Activated CD4-positive, alpha-beta T cell treated with anti-CD3 and anti-CD28 coated beads, Interleukin-2, amount 10 ng/mL, durations not matched to agents 7 days and 5 days (primary cell): ENCODE measurements around the gene CMTM8. TPM values are rescaled to one million over a fixed set of nuclear protein-coding genes. Genes with fewer than 3 reads are reported as not detected.

Experiments used
- CTCF ChIA-PET: fragments of 350-600 bp; sonication (Branson Sonifier 250); formaldehyde crosslinking; loops from one replicate; lab custom pipeline; 2021; ENCODE audit warnings: antibody characterized with exemption; lab: Charles Lee
- POLR2A ChIA-PET: fragments of 350-600 bp; sonication (Branson Sonifier 250); formaldehyde crosslinking; loops from one replicate; lab custom pipeline; 2021; ENCODE audit warnings: antibody characterized with exemption; lab: Charles Lee
- DNase-seq: peaks from one replicate; pipeline ENCODE4 v3.0.0-alpha.2; 2020
- H3K27ac Mint-ChIP-seq: one replicate; pipeline ENCODE4 v1.8.0; 2021; ENCODE audit warnings: mild to moderate bottlenecking, moderate library complexity, mixed read lengths
- H3K27me3 Mint-ChIP-seq: one replicate; pipeline ENCODE4 v1.8.0; 2021; ENCODE audit warnings: mixed read lengths
- H3K36me3 Mint-ChIP-seq: one replicate; pipeline ENCODE4 v1.8.0; 2021; ENCODE audit warnings: low read depth, mixed read lengths
- H3K4me1 Mint-ChIP-seq: one replicate; pipeline ENCODE4 v1.8.0; 2021; ENCODE audit warnings: mixed read lengths
- H3K4me3 Mint-ChIP-seq: one replicate; pipeline ENCODE4 v1.8.0; 2021; ENCODE audit warnings: mild to moderate bottlenecking, moderate library complexity, mixed read lengths
- H3K9me3 Mint-ChIP-seq: one replicate; pipeline ENCODE4 v1.8.0; 2021; ENCODE audit warnings: mixed read lengths
- total RNA-seq, 2 experiments: library from RNA; stranded (reverse); gene quantifications; one replicate each; pipeline ENCODE4 v1.2.3, GENCODE V29; 2021

Gene CMTM8
- total RNA-seq, 2 experiments from 2014 or later = 5.9 to 6.5 TPM

DNA sequence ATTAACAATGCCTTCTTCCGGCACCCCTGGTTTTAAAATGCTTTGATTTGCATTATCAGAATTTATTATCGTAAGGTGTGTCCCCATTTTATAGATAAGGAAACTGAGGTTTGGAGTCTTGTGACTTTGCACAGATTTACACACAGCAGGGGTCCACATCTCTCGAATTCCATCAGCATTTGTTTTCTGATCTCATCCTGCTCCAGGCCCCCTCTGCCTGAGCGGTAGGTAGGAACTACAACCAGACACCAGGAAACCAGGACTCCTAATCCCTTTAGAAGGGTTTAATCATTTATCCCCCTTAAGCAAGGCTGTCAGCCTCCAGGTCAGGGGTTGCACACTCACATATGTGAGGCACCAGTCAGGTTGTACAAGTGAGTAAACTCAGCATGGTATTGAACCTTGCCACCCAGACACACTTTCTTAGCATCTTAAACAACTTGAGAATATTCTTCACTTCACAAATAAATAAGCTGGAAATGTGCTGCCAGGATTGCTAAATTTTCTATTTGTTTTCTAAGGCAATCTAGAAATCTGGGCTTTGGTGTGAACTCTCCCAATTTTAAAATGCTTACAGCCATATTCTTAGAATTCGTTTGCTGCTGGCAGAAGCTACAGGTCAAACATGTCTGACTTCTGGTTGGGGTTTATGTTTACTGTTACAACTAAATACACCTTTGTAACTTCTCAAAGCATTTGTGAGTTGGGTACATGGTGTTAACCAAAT, 121.4 kb downstream of the CMTM8 start:
- no peak overlapping the region for H3K27ac Mint-ChIP-seq
- H3K4me1 Mint-ChIP-seq = no peaks in the 10 kb centered on the region
- H3K27me3 Mint-ChIP-seq = no peaks in the 10 kb centered on the region
- CTCF ChIA-PET = interaction anchor here (0.9 kb wide), 1 partner anchor 15 kb away, joined by 3 read pairs; no protein-coding TSS in a partner anchor
- POLR2A ChIA-PET = no interaction called here
- DNase-seq = no peak
- H3K4me3 Mint-ChIP-seq = no peak overlapping the region
- peaks cover 6% of the 10 kb centered on the region for H3K36me3 Mint-ChIP-seq
- H3K9me3 Mint-ChIP-seq = no peaks in the 10 kb centered on the region

DNA sequence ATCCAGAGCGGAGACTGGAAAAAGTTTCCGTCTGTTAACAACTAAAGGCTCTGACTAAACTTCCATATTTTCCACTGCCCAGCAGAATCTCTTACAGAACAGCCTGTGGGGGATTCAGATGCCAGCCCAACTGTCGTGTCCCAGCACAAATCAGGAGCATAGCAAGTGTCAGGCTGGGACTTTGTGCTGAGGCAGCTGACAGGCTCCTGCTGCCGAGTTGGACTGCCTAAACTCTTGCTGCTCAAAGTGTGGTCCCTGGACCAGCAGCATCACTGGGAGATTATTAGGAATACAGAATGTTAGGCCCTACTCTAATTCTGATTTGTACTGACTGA, 122.0 kb downstream of the CMTM8 start:
- POLR2A ChIA-PET = no interaction called here
- no peak for DNase-seq
- H3K27me3 Mint-ChIP-seq = no peaks in the 10 kb centered on the region
- no peak overlapping the region for H3K27ac Mint-ChIP-seq
- no peaks in the 10 kb centered on the region for H3K9me3 Mint-ChIP-seq
- CTCF ChIA-PET = interaction anchor here (0.9 kb wide), 1 partner anchor 14 kb away, joined by 3 read pairs; no protein-coding TSS in a partner anchor
- peaks cover 6% of the 10 kb centered on the region for H3K36me3 Mint-ChIP-seq
- no peaks in the 10 kb centered on the region for H3K4me1 Mint-ChIP-seq
- no peak overlapping the region for H3K4me3 Mint-ChIP-seq

DNA sequence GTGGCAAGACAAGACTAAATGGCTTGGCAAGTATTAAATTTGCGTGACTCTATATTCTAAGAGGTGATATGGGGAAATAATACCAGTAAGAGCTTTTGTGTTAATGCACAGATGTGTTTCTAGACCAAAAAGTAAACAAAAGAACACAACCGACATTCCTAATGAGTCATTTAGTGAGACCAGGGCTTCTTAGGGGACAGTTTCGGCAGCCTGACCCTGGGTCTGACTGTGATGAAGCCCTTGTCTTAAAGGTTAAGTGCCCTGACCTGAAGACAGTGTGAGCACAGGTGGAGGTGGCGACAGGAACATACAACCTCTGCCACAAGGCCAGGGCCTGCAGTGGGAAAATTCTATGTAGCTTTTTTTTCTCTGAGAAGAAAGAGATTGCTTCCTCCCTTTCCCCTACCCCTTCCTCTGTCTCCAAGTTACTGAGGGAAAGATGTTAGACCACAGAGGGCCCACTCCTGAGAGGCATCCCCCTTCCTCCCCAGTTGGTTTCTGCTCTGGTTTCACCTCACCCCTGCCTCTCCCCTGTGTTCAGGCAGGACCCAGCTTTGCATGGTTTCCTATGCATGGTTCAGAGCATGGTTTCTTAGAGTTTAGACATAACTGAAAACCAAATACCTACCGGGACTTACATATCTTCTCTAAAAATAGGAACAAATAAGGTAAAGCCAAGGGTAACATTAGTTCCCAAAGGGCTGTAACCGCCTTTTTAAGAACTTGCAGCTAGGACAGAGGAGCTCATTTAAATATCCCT, 128.3 kb downstream of the CMTM8 start:
- CTCF ChIA-PET = interaction anchor here (0.6 to 1.2 kb wide), 3 partner anchors 20 to 669 kb away, joined by 3 read pairs; no protein-coding TSS in a partner anchor
- peaks cover 27% of the 10 kb centered on the region for H3K4me1 Mint-ChIP-seq
- H3K27me3 Mint-ChIP-seq = no peaks in the 10 kb centered on the region
- H3K9me3 Mint-ChIP-seq = no peaks in the 10 kb centered on the region
- peaks cover 10% of the 10 kb centered on the region for H3K36me3 Mint-ChIP-seq
- POLR2A ChIA-PET = no interaction called here
- DNase-seq = no peak
- H3K27ac Mint-ChIP-seq = peak overlapping the region; percentile 70
- H3K4me3 Mint-ChIP-seq = no peak overlapping the region

DNA sequence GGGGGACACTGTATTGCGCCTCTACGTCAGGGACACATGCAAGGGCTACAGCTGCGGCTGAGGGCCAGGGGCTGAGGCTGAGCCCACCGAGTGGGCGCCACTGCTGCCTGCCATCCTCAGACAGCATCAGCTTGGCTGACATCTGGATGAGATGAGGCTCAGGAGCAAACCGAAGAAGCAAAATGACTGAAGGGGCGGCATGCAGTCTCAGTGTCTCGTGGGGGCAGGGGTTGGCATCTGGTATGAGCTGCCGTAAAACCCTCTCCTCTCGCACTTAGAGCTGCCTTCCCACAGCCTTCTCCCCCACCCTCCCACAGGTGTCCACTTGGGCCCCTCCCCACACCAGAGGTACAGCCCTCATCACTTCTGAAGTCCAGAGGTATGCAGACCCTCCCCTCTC, 129.0 kb downstream of the CMTM8 start:
- no peak for DNase-seq
- ChIA-PET CTCF (interaction anchor here (0.6 to 1.2 kb wide), 3 partner anchors 21 to 668 kb away, joined by 3 read pairs; no protein-coding TSS in a partner anchor), POLR2A (no interaction called here)

DNA sequence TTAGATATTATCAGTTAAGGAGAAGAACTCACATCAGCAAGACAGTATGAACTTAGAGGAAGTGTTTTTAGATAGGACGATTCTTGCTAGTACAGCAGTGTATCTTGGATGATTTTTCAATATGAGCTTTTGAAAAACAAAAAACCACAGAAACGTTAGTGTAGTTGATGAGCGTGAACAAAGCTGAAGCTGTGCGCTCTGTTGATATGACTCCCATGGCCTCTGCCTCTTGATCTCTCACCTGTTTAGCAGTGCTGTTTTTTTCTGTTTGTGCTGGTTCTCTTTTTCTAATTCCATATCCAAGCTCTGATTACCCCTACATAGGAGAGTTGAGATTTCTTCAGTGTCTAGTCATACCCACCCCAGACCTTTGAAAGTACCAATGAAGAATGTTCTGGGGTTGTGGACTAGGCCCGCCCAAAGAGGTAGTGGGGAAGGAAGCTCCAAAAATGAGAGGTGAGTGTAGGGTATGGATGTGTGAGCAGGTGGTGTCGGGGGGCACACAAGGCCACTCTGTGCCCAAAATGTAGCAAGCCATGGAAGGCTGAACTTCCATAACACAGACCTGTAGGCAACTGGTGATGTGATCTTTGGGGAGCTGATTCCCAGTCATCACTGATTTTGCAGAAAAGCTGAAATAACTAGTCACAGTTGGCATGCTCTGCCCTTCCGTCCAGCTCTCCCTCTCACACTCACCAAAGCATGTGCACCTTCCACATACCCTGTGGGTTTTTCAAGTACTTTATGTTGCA, 133.2 kb downstream of the CMTM8 start:
- peaks cover 10% of the 10 kb centered on the region for H3K36me3 Mint-ChIP-seq
- H3K27ac Mint-ChIP-seq = peak overlapping the region; percentile 99
- H3K4me3 Mint-ChIP-seq = peak overlapping the region; percentile 14
- peaks cover 45% of the 10 kb centered on the region for H3K4me1 Mint-ChIP-seq
- H3K27me3 Mint-ChIP-seq = no peaks in the 10 kb centered on the region
- CTCF ChIA-PET = interaction anchor here (0.7 to 1.9 kb wide), 10 partner anchors 10 to 228 kb away, joined by 3 to 9 read pairs (median 4); no protein-coding TSS in a partner anchor
- no peaks in the 10 kb centered on the region for H3K9me3 Mint-ChIP-seq
- POLR2A ChIA-PET = interaction anchor here (0.6 kb wide), 2 partner anchors 61 to 141 kb away, joined by 3 read pairs; no protein-coding TSS in a partner anchor
- DNase-seq = peak; percentile 42

More for the DNA sequence above, 129.0 kb downstream of the CMTM8 start:
- Mint-ChIP-seq H3K4me3 (no peak overlapping the region), H3K9me3 (no peaks in the 10 kb centered on the region), H3K36me3 (peaks cover 10% of the 10 kb centered on the region), H3K4me1 (peaks cover 33% of the 10 kb centered on the region), H3K27ac (no peak overlapping the region), H3K27me3 (no peaks in the 10 kb centered on the region)

DNA sequence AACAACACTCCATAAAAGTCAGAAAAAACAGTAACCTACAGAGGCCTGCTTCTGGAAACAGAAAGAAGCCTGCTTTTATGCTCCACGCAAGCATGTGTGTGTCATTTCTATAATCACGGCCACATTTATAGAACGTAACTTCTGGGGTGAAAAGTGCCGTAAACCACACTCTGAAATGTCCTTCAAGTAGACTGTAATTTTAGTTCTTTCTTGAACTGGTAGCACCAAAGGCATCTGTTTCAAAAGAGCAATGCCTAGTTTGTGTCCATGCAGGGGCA, 133.7 kb downstream of the CMTM8 start:
- POLR2A ChIA-PET = no interaction called here
- CTCF ChIA-PET = interaction anchor here (1.1 to 1.9 kb wide), 7 partner anchors 10 to 98 kb away, joined by 3 to 9 read pairs (median 4); no protein-coding TSS in a partner anchor

DNA sequence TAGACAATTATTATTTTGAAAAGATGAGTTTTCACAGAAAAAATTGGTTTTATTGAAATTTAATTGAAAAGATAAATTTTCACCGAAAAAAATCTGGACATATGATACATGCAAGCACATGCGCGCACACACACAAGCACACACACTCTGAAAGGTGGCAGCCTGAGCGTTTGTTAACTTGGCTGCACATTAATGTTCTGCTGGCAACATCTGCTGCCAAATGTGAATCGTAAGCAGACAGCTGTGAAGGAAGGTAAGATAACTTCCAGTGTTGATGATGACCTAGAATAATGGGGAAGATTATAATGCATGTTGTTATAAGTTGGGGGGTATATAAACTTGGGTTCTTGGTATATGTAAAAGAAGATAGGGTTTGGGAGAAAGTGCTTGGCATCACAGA, 134.8 kb downstream of the CMTM8 start:
- Mint-ChIP-seq H3K27me3 (no peaks in the 10 kb centered on the region), H3K4me3 (no peak overlapping the region), H3K27ac (no peak overlapping the region), H3K9me3 (no peaks in the 10 kb centered on the region), H3K4me1 (peaks cover 32% of the 10 kb centered on the region), H3K36me3 (peaks cover 5% of the 10 kb centered on the region)
- no peak for DNase-seq
- POLR2A ChIA-PET = no interaction called here
- CTCF ChIA-PET = interaction anchor here (0.8 kb wide), 1 partner anchor 22 kb away, joined by 4 read pairs; no protein-coding TSS in a partner anchor

More for the DNA sequence above, 133.7 kb downstream of the CMTM8 start:
- no peaks in the 10 kb centered on the region for H3K9me3 Mint-ChIP-seq
- peaks cover 39% of the 10 kb centered on the region for H3K4me1 Mint-ChIP-seq
- H3K27me3 Mint-ChIP-seq = no peaks in the 10 kb centered on the region
- H3K4me3 Mint-ChIP-seq = peak overlapping the region; percentile 2
- H3K36me3 Mint-ChIP-seq = peaks cover 8% of the 10 kb centered on the region
- H3K27ac Mint-ChIP-seq = peak overlapping the region; percentile 99
- peak; percentile 11 for DNase-seq

DNA sequence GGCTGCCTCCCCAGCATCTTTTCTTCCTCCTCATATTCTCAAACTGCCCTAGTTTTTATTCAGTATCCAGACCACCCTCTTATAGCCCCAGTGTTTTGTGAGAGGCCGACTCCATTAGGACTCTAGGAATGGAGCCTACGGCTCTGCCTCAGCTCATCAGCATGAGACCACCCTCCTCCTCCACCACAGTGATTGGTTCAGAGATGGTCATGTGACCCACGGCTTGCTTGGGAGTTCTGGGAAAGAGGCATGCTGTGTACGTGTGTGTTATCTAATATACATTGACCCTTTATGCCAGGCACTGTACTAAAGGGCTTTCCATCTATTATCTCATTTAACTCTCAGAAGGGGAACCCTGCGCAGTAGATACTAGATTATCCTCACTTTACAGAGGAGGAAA, 135.4 kb downstream of the CMTM8 start:
- Mint-ChIP-seq H3K4me3 (no peak overlapping the region), H3K27me3 (no peaks in the 10 kb centered on the region), H3K27ac (no peak overlapping the region), H3K36me3 (peaks cover 5% of the 10 kb centered on the region), H3K4me1 (peaks cover 32% of the 10 kb centered on the region), H3K9me3 (no peaks in the 10 kb centered on the region)
- ChIA-PET POLR2A (no interaction called here), CTCF (interaction anchor here (0.8 to 3.6 kb wide), 10 partner anchors 9 to 95 kb away, joined by 3 to 32 read pairs (median 4); no protein-coding TSS in a partner anchor)
- no peak for DNase-seq

DNA sequence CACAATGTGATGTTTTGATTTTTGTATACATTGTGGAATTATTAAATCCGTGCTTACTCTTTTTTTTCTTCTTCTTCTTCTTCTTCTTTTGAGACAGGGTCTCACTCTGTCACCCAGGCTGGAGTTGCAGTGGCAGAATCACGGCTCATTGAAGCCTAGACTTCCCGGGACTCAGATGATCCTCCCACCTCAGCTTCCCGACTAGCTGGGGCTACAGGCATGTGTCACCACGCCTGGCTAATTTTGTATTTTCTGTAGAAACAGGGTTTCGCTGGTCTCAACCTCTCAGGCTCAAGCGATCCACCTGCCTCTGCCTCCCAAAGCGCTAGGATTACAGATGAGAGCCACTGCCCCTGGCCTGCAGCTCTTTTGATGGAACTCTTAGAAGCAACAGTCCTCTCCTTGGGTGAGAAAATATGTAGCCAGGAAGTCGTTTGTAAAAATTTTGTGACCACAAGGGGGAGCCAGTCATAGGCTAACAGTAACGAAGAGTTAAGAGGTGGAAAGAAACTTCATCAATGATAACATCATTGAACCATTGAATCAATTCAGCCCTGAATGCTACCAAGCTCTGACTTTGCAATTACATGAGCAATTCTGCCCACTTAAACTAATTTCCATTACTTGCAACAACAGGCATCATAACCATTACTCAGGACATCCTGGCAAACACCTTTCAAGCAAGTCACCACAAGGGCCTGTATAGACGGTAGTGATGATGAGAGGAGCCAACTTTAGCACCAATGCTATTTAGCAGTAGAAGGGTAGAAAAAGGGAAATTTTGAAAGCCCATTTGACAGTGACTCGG, 136.5 kb downstream of the CMTM8 start:
- no peaks in the 10 kb centered on the region for H3K9me3 Mint-ChIP-seq
- no peak overlapping the region for H3K4me3 Mint-ChIP-seq
- H3K36me3 Mint-ChIP-seq = peaks cover 3% of the 10 kb centered on the region
- H3K4me1 Mint-ChIP-seq = peaks cover 32% of the 10 kb centered on the region
- ChIA-PET POLR2A (no interaction called here), CTCF (interaction anchor here (0.6 to 3.6 kb wide), 25 partner anchors 10 to 141 kb away, joined by 3 to 32 read pairs (median 4); partner anchors contain the start of gene CMTM7)
- H3K27ac Mint-ChIP-seq = no peak overlapping the region
- H3K27me3 Mint-ChIP-seq = no peaks in the 10 kb centered on the region
- peak; percentile 86 for DNase-seq

DNA sequence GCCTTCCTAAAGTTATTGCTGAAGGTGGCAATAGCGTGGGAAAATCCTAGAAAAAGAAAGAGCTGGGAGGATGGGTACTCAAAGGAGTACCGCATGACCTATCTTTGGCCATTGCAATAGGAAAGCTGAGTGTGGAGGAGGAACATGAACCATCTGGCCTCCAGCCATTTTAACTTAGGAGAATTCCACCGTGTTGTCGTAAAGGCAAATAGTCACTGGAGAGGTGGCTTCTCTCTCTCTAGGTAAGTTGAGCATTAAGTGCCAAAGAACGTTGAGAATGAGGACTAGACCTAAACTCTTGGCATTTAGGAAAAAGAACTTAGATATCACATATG, 137.1 kb downstream of the CMTM8 start:
- Mint-ChIP-seq H3K27me3 (no peaks in the 10 kb centered on the region), H3K9me3 (no peaks in the 10 kb centered on the region), H3K36me3 (peaks cover 3% of the 10 kb centered on the region), H3K4me1 (peaks cover 29% of the 10 kb centered on the region), H3K27ac (no peak overlapping the region), H3K4me3 (no peak overlapping the region)
- ChIA-PET POLR2A (no interaction called here), CTCF (interaction anchor here (0.6 to 3.6 kb wide), 12 partner anchors 10 to 141 kb away, joined by 3 to 32 read pairs (median 7); partner anchors contain the start of gene CMTM7)
- no peak for DNase-seq

DNA sequence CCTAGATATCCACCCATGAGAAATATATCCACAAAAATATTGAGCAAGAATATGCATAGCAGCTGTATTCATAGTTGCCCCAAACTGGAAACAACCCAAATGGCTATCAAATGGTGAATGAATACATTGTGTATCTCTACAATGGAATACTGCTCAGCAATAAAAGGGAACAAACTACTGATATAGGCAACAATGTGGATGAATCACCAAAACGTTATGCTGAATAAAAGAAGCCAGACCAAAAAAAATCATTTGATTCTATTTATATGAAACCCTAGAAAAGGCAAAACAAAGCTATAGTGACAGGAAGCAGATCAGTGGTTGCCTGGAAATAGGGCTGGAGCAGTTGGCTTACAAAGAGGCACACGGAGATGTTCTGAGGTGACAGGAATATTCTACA, 137.6 kb downstream of the CMTM8 start:
- ChIA-PET POLR2A (no interaction called here), CTCF (interaction anchor here (0.9 to 3.6 kb wide), 8 partner anchors 10 to 93 kb away, joined by 3 to 32 read pairs (median 10); partner anchors contain the start of gene CMTM7)
- H3K27ac Mint-ChIP-seq = no peak overlapping the region
- DNase-seq = no peak
- H3K27me3 Mint-ChIP-seq = no peaks in the 10 kb centered on the region
- no peak overlapping the region for H3K4me3 Mint-ChIP-seq
- H3K9me3 Mint-ChIP-seq = no peaks in the 10 kb centered on the region
- peaks cover 25% of the 10 kb centered on the region for H3K4me1 Mint-ChIP-seq
- peaks cover 3% of the 10 kb centered on the region for H3K36me3 Mint-ChIP-seq
